HG02588 (cell line): ENCODE data around the gene ARFGAP1.

Experiments
- ATAC-seq: cut with Tn5 transposase; IDR thresholded peaks from one replicate; pipeline ENCODE4 v1.9.1; 2021; ENCODE audit warnings: mild to moderate bottlenecking, moderate library complexity; ENCODE audit not compliant: unreplicated experiment

ARFGAP1 gene

DNA sequence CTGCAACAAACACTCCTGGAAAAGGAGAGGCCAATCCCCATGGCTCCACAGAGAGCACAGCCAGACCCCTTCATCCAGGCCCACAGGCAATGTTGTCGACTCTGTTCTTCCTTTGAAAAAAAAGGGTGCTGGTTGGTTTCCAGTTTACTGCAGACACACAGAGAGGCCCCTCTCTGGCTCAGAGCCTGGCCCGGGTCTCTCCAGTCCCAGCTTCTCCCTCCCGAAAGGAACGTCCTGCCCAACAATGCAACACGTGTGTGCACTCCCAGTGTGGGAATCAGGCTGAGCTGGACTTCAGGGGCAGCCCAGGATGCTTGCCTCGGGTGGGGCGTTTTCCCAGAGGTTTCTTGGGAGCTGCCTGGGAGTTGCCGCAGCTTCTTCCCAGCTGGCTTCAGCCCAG is 13.8 kb upstream of the ARFGAP1 start:
- ATAC-seq = no peak

GRCh38 chr20:63259734-63260460 is 12.7 kb upstream of the ARFGAP1 start:
- ATAC-seq = no peak

DNA sequence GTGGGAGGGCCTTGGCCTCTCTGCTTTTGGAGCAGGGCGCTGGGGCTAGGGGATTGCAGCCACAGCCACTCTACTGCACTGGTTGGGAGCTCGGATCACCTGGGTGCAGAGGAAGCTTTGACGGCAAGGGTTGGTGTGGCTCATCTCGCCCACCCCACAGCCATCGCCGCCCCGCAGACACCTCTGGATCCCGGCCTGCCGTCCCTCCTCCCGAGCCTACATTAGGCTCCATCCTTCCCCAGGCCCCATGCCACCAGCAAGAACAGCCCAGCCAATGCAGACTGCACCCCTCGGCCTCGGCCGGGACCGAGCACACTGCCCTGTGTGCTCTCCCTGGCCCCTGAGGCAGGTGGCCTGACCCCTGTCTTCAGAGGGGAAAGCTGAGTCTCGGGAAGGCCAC is 12.1 kb upstream of the ARFGAP1 start:
- no peak for ATAC-seq

- no peak for ATAC-seq
Observed at GRCh38 chr20:63261060-63261794, 11.4 kb upstream of the ARFGAP1 start.

GRCh38 chr20:63261795-63262528 is 10.7 kb upstream of the ARFGAP1 start:
- ATAC-seq = no peak

DNA sequence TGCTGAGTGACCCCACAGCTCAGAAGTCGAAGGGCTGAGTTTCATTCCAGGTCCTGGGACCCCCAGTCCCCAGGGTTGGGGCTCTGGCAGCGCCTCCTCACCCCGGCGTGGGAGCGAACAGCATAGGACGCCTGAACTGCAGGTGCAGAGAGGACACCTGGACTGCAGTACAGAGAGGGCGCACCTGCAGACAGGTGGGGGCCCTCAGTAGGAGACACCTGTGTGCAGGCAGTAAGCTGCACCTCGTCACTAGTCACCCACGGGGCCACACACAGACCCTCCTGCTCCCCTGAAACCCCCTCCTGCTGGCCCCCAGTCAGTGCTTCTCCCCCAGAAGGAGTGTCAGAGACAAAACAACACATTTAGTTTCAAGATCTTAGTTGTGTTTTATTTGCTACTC is 9.8 kb upstream of the ARFGAP1 start:
- no peak for ATAC-seq

DNA sequence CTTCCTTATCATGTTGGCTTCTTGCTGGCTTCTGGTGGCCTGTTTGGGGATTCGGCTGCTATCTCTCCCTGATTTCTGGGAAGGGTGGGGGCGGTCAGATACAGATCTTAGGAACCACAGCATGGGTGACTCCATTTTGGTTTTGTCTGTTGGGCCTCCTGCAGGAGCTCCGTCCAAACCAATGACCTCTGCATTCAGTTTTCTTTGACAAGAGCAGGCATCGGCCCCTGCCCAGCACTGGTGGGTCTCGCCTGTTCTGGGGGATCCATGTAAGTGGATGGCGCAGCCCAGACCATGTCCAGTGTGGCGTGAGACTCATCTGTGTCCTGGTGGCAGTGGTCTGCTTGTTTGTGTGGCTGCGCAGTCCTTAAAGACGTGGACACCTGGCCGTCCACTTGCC is 8.6 kb upstream of the ARFGAP1 start:
- no peak for ATAC-seq

DNA sequence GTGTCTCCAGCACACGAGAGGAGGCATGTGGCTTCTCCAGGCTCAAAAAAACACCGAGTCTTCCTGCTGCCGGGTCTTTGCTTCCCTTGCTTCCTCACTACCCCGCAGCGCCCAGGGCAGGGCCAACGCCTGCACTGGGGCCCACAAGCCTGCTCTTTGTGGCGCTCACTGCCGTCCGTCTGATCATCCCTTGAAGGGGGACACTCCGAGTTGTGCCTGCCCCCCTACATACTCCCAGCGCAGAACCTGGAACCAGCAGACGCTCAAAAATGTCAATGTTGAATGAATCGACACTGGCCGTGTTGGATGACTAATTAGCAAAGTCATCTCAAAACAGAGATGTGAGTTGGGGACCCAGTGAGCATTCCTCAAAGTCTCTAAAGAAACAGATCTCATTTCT is 8.1 kb upstream of the ARFGAP1 start:
- no peak for ATAC-seq

GRCh38 chr20:63265891-63266515 is 6.6 kb upstream of the ARFGAP1 start:
- ATAC-seq = no peak

DNA sequence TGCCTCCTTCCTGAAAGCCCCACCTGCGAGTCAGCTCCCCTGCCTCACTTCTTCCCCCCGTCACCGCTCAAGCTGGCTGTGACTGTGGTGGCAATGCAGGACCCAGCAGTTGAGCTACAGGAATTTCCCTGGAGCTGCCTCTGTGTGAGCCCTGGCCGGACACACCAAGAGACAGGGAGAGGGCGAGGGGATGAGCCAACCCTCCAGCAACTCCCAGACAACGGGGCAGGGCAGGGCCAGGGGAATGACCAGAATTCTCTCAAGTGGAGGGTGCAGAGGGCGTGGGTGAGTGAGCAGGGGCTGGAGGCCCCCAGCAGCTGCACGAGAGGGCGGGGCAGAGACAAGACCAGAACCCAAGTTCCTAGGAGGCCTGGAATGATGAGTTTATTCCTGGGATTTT is 4.9 kb upstream of the ARFGAP1 start:
- ATAC-seq = no peak

- ATAC-seq = no peak
Observed at GRCh38 chr20:63268256-63268655, 4.4 kb upstream of the ARFGAP1 start.

- no peak for ATAC-seq
Observed at GRCh38 chr20:63268671-63269439, 3.8 kb upstream of the ARFGAP1 start.

DNA sequence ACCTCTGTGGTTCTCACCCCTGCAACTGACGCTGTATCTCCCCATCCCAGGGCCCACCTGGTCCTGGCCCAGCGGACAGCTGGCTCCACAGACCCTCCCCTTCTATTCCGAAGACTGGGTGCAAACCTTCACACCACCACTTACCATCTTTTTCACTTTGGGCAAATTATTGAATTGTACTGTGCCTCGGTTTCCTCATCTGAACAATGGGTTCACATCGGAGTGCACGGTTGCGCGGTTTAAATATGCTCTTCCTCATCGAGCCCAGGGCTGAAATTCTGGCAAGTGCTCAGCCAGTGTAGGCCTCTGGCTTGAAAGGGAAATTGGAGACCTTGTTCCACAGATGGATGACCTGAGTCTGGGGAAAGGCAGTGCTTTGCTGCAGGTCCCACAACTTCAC is 2.9 kb upstream of the ARFGAP1 start:
- no peak for ATAC-seq

- no peak for ATAC-seq
Observed at GRCh38 chr20:63270606-63271325, 1.8 kb upstream of the ARFGAP1 start.

- no peak for ATAC-seq
Observed at GRCh38 chr20:63273059-63273579, 506 bp downstream of the ARFGAP1 start.

GRCh38 chr20:63273635-63274380 is 1.2 kb downstream of the ARFGAP1 start:
- no peak for ATAC-seq

DNA sequence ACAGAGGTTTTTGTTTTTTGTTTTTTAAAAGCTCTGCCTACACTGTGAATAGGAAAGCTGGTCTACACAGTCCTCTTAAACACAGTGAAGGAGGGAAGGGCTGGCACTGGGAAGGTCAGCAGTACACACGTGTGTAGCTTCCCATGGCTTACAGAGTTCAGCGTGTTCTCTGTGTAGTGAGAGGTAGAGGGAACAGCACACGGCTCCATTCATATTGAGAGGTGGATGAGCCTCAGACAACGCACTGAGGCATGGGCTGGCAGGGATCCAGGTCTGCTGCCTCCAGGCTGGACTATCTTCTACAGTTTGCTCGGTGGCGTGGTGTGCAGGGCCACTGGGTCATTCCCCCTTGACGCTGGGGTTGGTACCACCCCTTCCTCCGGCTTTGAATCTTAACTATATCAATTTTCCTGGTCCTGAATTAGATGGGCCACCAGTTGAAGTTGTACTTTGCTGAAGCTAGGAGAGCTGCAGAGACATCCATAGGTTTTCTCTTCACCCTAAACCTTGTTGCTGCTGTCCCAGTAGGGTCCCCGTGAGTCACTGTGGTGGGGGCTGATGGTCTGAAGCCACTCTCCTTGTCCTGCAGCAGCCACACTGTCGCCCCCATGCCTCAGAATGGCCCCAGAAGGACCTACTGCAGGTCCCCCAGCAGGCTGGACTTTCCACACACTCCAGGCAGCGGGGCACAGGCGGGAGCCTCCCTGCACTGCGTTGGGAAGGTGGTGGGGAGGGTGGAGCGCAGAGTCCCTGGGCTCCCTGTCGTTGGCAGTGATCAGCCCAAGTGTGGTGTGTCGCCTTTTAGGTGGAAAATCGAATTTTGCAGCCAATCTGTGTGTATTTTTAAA is 2.0 kb downstream of the ARFGAP1 start:
- ATAC-seq = no peak

DNA sequence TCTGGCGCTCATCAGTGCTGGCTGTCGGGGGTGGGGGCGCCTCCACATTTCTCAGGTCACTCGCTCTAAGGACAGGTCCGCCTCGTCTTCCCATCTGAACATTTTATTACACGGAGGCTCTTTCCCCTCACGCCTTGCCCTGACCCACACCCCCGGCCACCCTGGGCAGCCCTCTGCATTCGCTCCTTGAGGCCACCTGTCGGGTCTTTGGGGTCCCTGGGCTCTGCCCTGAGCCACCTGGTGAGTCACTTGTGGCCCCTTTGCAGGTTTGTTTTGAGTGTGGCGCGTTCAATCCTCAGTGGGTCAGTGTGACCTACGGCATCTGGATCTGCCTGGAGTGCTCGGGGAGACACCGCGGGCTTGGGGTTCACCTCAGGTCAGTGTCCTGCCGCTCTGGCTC is 3.2 kb downstream of the ARFGAP1 start:
- no peak for ATAC-seq
